Measurements from ENCODE around the gene SAFB.

DNA sequence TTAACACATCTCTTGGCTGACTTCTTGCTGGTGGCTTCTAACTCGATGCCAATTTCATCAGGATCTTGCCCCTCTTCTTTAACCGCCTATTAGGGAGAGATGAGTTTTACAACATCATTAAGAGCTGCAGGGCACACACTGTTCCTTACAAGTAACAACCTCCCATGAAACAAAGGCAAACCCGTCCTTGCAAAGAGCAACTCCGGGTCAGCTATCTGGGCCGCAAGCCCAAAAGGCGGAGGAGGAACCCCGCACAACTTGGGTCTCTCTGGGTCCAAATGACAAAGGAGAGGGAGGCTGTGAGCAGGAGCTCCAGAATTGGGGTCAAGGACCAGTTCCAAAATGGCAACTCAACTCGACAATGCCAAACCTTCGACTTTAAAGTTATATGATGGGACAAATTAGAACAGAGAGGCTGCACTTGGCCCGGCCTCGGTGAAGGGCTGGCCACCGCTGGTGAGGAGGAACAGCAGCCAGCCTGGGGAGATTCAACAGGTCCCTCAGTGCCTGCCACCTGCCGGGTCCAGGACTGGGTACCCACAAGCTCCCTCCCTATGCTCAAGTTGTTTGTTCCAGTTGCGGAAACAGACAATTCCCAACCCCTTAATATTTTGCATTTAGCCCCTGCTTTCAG lies 1.5 kb upstream of the SAFB start:
- TF ChIP-seq, protein P1, sequence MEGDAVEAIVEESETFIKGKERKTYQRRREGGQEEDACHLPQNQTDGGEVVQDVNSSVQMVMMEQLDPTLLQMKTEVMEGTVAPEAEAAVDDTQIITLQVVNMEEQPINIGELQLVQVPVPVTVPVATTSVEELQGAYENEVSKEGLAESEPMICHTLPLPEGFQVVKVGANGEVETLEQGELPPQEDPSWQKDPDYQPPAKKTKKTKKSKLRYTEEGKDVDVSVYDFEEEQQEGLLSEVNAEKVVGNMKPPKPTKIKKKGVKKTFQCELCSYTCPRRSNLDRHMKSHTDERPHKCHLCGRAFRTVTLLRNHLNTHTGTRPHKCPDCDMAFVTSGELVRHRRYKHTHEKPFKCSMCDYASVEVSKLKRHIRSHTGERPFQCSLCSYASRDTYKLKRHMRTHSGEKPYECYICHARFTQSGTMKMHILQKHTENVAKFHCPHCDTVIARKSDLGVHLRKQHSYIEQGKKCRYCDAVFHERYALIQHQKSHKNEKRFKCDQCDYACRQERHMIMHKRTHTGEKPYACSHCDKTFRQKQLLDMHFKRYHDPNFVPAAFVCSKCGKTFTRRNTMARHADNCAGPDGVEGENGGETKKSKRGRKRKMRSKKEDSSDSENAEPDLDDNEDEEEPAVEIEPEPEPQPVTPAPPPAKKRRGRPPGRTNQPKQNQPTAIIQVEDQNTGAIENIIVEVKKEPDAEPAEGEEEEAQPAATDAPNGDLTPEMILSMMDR (conservative IDR thresholded peaks at IDR 0.05) = no peak
- no peak for TF ChIP-seq ZFX (IDR thresholded peaks at IDR 0.05)
